HFF-Myc (cell line): ENCODE measurements around the gene HOXC9.

Experiments used
- DNase-seq: peaks from one replicate; pipeline ENCODE4 v3.0.0-alpha.2; 2011; ENCODE audit warnings: low read depth; ENCODE audit errors: extremely low read depth
- H3K4me3 ChIP-seq: replicated peaks from 2 replicates; pipeline ENCODE4 v1.5.1; 2011; ENCODE audit warnings: low read depth, mild to moderate bottlenecking, control low read depth, low read length
- TF ChIP-seq, protein P1 (sequence below): IDR thresholded peaks from 2 replicates; pipeline ENCODE4 v1.5.1; 2012; ENCODE audit warnings: mild to moderate bottlenecking, low read depth, low read length, control low read depth; ENCODE audit errors: missing control alignments

Gene HOXC9

DNA sequence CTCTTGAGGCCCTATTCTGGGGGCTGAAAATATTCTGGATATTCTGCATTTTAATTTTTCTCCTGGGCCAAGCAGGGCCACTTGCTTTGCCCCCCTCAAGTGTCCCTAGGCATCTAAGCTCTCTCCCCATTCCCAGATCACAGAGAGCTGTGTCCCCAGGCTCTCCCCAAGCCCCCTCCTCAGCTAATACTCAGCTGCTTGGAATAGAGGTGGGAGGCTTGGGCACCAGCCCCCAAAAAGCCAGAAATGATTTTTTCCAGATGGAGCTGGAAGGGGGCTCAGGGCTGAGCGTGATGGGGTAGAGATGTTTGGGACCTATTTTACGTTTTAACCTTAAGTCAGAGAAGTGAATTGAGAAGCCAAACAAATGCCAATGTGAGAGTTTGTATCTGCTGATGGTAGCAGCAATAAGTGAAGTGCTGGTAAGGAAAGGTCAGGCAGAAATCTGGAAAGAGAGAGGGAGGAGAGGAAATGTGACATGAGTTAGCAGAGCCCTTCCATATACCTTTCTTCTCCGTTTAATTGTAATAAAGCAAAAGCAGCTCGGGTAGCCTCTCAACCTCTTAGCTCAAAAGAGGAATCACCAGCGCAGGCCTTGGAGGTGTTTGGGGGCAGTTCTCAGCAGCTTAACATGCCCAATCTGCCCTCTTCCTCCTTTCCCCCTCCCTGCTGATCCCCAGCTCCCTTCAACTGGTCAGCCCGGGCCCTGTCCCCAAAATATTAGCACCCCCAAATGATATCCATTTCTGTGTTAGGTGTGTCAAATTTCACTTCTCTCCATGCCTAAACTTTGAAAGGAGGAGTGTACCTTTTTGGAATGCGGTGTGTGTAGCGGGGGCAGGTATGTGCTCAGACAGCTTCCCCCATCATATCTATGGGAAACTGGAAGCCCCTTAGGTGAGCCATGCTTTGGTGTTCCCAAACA lies 23.3 kb downstream of the HOXC9 start:
- TF ChIP-seq, protein P1, sequence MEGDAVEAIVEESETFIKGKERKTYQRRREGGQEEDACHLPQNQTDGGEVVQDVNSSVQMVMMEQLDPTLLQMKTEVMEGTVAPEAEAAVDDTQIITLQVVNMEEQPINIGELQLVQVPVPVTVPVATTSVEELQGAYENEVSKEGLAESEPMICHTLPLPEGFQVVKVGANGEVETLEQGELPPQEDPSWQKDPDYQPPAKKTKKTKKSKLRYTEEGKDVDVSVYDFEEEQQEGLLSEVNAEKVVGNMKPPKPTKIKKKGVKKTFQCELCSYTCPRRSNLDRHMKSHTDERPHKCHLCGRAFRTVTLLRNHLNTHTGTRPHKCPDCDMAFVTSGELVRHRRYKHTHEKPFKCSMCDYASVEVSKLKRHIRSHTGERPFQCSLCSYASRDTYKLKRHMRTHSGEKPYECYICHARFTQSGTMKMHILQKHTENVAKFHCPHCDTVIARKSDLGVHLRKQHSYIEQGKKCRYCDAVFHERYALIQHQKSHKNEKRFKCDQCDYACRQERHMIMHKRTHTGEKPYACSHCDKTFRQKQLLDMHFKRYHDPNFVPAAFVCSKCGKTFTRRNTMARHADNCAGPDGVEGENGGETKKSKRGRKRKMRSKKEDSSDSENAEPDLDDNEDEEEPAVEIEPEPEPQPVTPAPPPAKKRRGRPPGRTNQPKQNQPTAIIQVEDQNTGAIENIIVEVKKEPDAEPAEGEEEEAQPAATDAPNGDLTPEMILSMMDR, result no peak
- DNase-seq, result no peak
- H3K4me3 ChIP-seq, result no peak overlapping the region

DNA sequence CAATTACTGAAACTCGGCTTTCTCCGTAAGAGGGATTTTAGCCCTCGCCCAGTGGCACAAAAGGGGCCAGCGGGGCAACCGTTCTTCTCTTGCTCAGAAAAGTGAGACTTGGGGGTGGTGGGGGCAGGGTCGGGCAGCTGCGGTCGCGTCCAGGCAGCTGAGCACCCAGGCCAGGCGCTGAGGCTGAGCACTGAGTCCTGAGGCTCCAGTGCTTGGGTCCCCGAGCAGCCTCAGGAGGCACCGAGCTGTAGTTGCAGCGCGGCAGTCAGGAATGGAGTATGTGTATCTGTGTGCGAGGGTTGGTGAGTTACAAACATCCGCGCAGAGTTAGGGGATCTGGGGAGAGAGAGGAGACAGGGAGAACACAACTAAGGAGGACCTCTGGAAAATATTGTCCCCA lies 24.2 kb downstream of the HOXC9 start:
- no peak overlapping the region for H3K4me3 ChIP-seq
- TF ChIP-seq, protein P1, result no peak

DNA sequence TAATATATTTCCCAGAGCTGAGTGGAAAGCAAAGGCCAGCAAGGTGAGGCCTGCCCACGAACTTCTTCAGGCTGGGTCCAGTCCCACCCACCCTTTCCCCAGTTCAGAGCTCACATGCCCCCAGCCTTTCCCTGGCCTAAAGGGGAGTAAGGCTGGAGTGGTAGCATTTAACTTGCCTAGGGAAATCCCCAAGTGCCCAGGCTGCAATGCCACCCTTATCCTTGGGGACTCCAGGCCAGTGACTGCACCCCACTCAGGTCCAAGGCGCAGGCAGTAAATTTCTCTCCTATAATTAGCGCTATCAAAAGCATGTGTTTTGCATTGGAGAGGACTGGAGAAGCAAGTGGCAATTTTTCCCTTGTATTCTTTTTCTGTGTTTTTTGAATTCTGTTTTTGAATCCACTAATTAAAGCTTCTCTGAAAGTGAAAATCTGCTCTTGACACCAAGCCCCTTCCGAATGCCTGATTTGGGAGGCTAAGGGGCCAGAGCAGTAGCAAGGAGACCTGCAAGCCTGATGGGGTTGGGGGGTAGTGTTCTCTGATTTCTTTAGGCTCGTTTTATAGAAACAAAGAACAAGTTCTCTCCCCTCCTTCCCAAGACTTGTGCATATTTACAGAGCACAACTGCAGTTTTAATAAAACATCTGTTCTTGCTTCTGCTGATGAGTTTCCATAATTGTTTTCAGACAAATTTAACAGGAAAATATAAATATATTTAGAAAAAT lies 24.8 kb downstream of the HOXC9 start:
- no peak overlapping the region for H3K4me3 ChIP-seq
- no peak for DNase-seq
- TF ChIP-seq, protein P1, result no peak

More for the DNA sequence above, 24.2 kb downstream of the HOXC9 start:
- no peak for DNase-seq

DNA sequence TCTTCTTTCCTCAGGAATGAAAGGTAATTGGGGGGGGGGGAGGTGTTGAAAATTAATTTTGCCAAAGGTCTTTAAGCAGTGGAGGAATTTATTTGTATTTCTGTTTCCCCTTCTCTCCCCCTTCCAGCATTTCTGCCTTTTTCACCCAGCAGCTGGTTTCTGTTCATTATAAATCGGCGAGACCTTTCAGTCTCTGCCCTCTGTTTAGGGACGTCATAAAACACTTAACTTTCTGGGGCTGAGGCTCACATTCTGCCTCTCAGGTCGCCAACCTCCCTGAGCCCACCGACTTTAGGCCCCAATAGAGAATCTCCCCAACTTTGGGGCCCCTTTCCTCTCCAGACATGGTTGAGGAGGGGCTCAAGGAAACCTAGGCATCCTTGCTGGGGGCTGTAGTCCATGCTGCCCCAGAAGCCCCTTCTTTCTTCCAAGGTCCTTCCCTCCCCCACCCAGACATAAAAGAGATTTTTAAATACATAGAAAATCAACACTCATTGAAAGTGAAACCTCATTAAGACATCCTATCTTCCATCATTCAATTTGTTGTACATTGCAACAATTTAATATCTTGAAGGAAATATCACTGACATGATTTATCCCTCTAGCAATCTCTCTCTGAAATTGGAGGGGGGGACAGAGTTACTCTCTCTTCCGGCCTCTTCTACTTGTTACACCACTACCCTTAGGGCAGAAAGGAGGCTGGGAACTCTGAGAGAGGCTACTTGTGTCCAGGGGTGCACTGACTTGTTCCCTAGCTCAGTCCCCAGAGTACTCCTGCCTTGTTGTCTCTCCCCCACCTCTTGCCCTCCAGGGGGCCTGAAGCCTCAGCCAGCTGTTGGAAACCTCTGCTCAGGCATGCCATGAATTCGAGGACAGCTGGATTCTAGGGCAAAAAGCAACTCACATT lies 25.8 kb downstream of the HOXC9 start:
- TF ChIP-seq, protein P1, result no peak

DNA sequence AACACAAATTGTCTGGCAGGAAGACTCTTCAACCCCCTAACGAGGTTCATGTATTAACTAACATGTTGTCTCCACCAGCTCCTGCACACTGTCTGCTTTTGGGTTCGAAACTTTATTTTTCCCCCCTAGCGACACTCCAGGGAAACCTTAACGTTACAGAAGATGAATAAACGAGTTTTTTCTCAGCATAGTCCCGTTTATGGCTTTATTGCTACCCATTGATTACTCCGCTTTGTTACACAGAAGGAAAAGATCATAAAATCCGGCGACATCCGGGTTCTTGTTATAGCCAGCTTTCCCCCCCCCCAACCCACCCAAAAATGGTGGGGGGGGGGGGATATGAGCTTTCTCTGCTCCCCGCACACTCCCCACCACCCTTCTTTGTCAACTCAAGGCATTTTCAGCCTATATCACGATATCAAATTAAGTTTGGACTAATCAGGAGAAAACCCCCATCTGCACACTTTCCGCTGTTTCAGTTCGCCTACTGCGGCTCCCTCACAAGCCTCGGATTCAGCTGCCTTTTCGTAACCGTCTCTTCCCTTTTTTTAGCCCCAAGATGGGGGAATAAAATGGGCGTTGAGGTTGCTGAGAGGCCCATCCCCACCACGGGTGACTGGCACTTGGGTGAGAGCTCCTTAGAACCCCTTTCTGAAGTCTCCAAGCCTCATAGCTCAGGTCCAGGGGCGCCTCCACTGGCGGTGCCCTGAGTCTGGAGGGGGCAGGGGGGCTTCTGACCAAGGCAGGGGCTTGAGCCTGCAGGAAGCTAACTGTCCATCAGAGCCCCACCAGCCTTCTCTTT lies 26.9 kb downstream of the HOXC9 start:
- TF ChIP-seq, protein P1, result no peak
- H3K4me3 ChIP-seq, result no peak overlapping the region
- DNase-seq, result no peak

More for the DNA sequence above, 25.8 kb downstream of the HOXC9 start:
- H3K4me3 ChIP-seq, result no peak overlapping the region
- no peak for DNase-seq

DNA sequence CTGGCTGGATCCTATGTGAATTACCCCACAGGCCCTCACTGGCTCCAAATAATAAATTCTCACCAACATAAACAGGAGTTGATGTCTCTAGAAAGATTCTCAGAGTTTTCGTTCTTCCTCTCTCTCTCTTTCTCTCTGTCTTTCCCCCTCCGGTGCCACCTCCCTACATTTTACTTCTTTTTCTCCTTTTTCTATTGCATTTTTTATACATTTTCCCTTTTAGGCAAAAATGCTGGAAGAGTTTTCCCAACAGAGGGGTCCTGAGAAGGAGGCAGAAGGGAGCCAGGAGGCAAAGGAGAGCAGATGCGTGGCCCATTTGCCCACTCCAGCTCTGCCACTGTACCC lies 27.5 kb downstream of the HOXC9 start:
- TF ChIP-seq, protein P1, result no peak
- no peak overlapping the region for H3K4me3 ChIP-seq
- DNase-seq, result no peak
